ENCODE data around the gene PDE2A. TPM values are rescaled to one million over a fixed set of nuclear protein-coding genes. Genes with fewer than 3 reads are reported as not detected.

The PDE2A gene
- total and polyA plus RNA-seq, 2 of the 4 experiments (the other 2 are of a cell fraction) = 0.02 TPM; not detected in 1

DNA sequence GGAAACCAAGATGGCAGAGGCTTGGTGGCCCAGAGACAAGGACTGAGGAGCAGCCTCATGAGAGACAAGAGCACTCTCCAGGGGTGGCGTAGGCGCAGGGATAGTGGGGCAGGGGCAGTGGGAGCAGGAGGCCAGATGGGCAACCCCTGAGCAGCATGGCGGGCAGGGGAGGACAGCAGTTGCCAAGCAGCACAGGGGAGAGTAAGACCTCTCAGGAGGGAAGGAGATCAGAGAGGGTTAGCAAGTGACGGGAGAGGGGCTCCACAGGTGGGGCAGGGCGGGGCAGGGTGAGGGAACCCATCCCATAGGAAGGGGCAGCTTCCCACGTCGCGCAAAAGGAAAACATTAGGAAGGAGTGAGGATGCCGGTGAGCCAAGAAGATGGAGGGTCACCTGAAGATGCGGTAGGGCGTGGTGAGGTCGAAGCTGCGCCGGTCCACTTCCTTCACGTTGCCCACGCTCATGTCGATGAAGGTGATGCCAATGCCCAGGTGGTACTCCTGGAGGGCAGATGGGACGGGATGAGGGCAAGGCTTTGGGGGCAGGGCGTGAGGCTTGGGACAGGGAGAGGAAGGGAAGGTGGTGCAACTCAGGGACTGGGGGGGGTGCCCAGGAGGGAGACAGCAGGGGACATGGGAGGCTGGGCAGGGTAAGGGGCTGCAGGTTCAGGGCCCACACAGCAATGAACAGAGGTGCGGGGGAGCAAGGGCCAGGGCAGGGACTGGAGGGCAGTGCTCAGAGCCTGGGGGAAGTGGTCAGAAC lies 35.4 kb upstream of the PDE2A start:
- H4K5ac ChIP-seq (ENCODE audit: low read depth, low read length) = no peak overlapping the region
- intact Hi-C loops (cut with micrococcal nuclease) = no loop called here
- H3K27me3 ChIP-seq (ENCODE audit: control insufficient read depth, insufficient read depth, low read length) = no peaks in the 10 kb centered on the region
- no peak overlapping the region for H3K4me3 ChIP-seq (ENCODE audit: insufficient read depth, low read depth, low read length)
- H4K20me1 ChIP-seq (ENCODE audit: insufficient read depth, low read length) = peaks cover 51% of the 10 kb centered on the region
- CTCF ChIA-PET = interaction anchor here (0.6 kb wide), 2 partner anchors 10 to 628 kb away, joined by 5 to 7 read pairs; no protein-coding TSS in a partner anchor
- H3K56ac ChIP-seq (ENCODE audit: extremely low read depth, insufficient read depth, low read length) = no peak overlapping the region
- peaks cover 4% of the 10 kb centered on the region; the same call in 1 of the 2 replicates for H3K4me1 ChIP-seq (ENCODE audit: control insufficient read depth, insufficient read depth, low read length)
- H4K91ac ChIP-seq (ENCODE audit: insufficient read depth, low read depth, low read length) = no peak overlapping the region
- peaks cover 3% of the 10 kb centered on the region; the same call in 1 of the 2 replicates for H3K9me1 ChIP-seq (ENCODE audit: insufficient read depth, low read length)
- no peak overlapping the region for H3K23ac ChIP-seq (ENCODE audit: low read depth, low read length)
- no peak overlapping the region for H3K4ac ChIP-seq (ENCODE audit: low read depth, low read length)
- no peak overlapping the region for H2BK20ac ChIP-seq (ENCODE audit: low read depth, low read length)
- peaks cover 65% of the 10 kb centered on the region for H3K36me3 ChIP-seq (ENCODE audit: control insufficient read depth, insufficient read depth, low read length)
- 100% methylated on average over 11 of the region's 20 CpGs; no CpG with 5 or more reads in 1 of the 2 experiments for WGBS, 2 experiments (ENCODE audit: extremely low coverage in 2 of 2, insufficient read length in 1 of 2)
- no peak overlapping the region for H2AK5ac ChIP-seq (ENCODE audit: low read depth, low read length)
- H3K9ac ChIP-seq (ENCODE audit: low read depth, low read length) = no peak overlapping the region
- H2BK5ac ChIP-seq (ENCODE audit: low read depth, low read length, poor library complexity, severe bottlenecking) = no peak overlapping the region
- no peak overlapping the region for H2BK15ac ChIP-seq (ENCODE audit: low read depth, low read length)
- no peak overlapping the region for H3K27ac ChIP-seq (ENCODE audit: insufficient read depth, low read length)
- DNase-seq (no peak), ATAC-seq (ENCODE audit: low read depth) (no peak)
- peak overlapping the region; percentile 61 for H2AK9ac ChIP-seq (replicated peaks; ENCODE audit: low read depth, low read length, poor library complexity)
- H3K9me3 ChIP-seq (ENCODE audit: control insufficient read depth, insufficient read depth, low read length) = no peaks in the 10 kb centered on the region
- TF ChIP-seq MXI1 (IDR thresholded peaks at IDR 0.05; ENCODE audit: borderline replicate concordance, low read depth, low read length) = no peak
- TF ChIP-seq POLR2A (IDR thresholded peaks at IDR 0.05; ENCODE audit: low read depth, low read length) = no peak
- TF ChIP-seq, protein P1, sequence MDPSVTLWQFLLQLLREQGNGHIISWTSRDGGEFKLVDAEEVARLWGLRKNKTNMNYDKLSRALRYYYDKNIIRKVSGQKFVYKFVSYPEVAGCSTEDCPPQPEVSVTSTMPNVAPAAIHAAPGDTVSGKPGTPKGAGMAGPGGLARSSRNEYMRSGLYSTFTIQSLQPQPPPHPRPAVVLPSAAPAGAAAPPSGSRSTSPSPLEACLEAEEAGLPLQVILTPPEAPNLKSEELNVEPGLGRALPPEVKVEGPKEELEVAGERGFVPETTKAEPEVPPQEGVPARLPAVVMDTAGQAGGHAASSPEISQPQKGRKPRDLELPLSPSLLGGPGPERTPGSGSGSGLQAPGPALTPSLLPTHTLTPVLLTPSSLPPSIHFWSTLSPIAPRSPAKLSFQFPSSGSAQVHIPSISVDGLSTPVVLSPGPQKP (IDR thresholded peaks at IDR 0.05; ENCODE audit: borderline replicate concordance, low read depth, low read length) = no peak
- TF ChIP-seq, protein P2, sequence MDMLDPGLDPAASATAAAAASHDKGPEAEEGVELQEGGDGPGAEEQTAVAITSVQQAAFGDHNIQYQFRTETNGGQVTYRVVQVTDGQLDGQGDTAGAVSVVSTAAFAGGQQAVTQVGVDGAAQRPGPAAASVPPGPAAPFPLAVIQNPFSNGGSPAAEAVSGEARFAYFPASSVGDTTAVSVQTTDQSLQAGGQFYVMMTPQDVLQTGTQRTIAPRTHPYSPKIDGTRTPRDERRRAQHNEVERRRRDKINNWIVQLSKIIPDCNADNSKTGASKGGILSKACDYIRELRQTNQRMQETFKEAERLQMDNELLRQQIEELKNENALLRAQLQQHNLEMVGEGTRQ (IDR thresholded peaks at IDR 0.05; ENCODE audit: low read depth, low read length) = no peak
- TF ChIP-seq FOS (IDR thresholded peaks at IDR 0.05; ENCODE audit: low read depth, low read length) = no peak
- no peak for TF ChIP-seq NFE2L2 (IDR thresholded peaks at IDR 0.05; ENCODE audit: low read depth, low read length)
- no peak for TF ChIP-seq RCOR1 (IDR thresholded peaks at IDR 0.05; ENCODE audit: insufficient replicate concordance, low read length)
- no peak for TF ChIP-seq BHLHE40 (IDR thresholded peaks at IDR 0.05; ENCODE audit: low read depth, low read length)
- TF ChIP-seq MAZ (IDR thresholded peaks at IDR 0.05; ENCODE audit: borderline replicate concordance, low read depth, low read length) = no peak
- TF ChIP-seq RFX5 (IDR thresholded peaks at IDR 0.05; ENCODE audit: low read depth, low read length) = no peak
- no peak for TF ChIP-seq CEBPB (IDR thresholded peaks at IDR 0.05; ENCODE audit: low read depth, low read length)
- no peak for TF ChIP-seq RAD21 (IDR thresholded peaks at IDR 0.05; ENCODE audit: low read length)
- TF ChIP-seq MAFK (IDR thresholded peaks at IDR 0.05; ENCODE audit: low read depth, low read length) = no peak
- H3K4me2 ChIP-seq (ENCODE audit: low read depth, low read length) = no peak overlapping the region
- peaks cover 12 to 54% of the 10 kb centered on the region in 2 experiments for H3K79me1 ChIP-seq (ENCODE audit: low read depth in 1 of 2, low read length in 2 of 2)
- no peak overlapping the region for H3K18ac ChIP-seq (ENCODE audit: low read depth, low read length)
- dilution Hi-C loops (cut with HindIII; ENCODE audit: low sequenced_read_pairs, unreplicated experiment) = no loop called here
- POLR2A ChIA-PET (ENCODE audit: unreplicated experiment) = no interaction called here
- no peak overlapping the region for H3K14ac ChIP-seq (replicated peaks; ENCODE audit: low read depth, low read length)
- in situ Hi-C loops (cut with MboI; ENCODE audit: low sequenced_read_pairs) = no loop called here
- no TSS peak for BruUV-seq (replicated peaks)
- H2BK120ac ChIP-seq (ENCODE audit: low read depth, low read length) = no peak overlapping the region
- H2AFZ ChIP-seq (replicated peaks; ENCODE audit: low read length, poor library complexity) = no peak overlapping the region
- no peak overlapping the region for H4K8ac ChIP-seq (ENCODE audit: low read depth in 2 of 2, low read length in 2 of 2)

All from IMR-90 (cell line).